HG03439 (cell line): ENCODE results near the gene CD93.

ENCODE experiments used
- ATAC-seq: cut with Tn5 transposase; IDR thresholded peaks from one replicate; pipeline ENCODE4 v1.9.1; 2021; ENCODE audit warnings: mild to moderate bottlenecking, moderate library complexity; ENCODE audit not compliant: unreplicated experiment

CD93 gene

DNA sequence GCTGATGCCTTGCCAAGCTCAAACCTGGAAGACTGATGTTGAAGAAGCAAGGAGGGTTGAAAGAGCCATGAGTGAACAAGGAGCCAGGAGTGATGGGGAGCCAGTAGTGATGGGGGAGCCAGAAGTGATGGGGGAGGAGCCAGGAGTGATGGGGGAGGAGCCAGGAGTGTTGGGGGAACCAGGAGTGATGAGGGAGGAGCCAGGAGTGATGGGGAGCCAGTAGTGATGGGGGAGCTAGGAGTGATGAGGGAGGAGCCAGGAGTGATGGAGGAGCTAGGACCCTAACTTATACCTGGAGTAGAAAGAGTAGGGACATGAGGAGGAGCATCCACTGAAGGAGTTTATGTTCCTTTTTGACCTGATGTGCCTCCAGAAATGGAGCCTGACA is 14.6 kb upstream of the CD93 start:
- no peak for ATAC-seq

DNA sequence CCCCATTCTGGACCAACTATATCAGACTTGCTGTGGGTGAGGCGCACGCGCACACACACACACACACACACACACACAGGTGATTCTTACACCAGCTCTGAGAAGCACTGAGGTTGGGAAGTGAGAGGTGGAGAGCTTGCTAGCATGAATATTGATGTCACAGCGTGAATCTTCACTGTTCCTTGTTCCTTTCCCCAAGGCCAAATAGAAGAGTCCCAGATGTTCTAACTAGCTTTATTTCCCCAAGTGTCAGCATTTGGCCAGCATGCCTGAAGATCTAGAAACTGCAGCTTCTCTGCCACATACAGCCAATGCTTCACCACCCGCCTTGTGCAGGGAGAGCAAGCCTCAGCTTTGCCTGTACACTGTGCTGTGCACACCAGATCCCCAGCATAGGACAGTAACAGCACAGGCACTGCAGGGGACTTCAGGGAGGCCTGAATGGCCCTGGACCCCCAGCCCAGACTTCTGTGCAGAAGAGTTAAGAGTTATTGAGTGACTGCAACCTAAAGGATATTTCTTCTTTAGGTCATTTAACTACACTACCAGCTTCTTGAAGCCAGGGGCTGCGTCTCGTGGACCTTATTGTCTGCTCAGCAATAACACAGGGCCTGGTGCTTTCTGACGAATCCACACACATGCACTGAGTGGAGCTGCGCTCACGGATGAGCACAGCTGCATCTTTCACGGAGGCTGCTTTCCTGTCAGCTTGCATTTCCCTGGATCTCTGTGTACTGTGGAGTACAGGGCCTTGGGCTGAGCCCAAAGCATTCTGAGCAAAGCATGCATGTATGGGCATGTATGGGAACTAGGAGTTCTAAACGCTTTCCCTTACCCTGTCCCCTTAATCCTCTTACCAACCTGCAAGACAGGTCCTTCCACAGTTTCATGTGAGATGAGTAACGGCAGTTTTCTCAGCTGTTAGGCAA is 13.9 kb upstream of the CD93 start:
- ATAC-seq = no peak

DNA sequence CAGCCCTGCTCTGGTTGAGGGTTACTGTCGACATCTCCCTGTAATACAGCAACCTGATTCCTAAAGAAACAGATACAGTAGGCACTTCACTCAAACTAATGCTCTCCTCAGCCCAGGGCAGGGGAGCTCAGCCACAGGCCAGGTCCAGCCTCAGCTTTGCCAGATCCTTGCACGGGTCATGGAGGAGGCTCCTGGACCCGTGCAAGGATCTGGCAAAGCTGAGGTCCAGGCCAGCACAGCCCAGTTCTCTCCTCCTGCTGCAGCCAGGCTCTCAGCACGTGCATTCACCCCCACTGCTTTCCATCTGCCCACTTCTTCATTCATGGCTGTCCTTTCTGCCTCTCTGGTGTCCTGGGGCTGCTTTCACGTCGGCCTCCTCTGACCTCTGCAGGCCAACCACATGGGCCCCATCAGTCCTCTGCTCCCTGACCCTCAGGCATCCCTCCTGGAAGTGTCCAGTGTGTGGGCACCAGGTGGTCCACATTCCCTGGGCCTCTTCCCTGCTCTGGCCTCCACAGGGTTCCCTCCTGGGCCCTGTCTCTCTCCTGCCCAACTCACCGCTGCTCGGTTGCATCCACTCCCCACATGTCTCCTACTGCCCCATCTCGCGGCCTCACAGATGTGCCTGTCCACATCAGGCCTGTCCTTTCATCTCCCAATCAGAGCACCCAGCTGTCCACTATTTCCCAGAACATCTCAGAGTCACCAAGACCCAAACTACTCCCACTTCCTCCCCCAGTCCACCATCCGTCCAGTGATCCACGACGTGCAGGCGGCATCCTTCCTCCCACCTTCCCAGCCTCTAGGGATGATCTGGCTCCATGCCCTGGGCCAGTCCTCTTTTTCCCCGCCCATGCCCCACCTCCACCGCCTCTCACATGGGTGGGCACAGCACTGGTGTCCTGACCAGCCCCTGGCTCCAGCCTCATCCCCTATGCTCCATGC is 11.8 kb upstream of the CD93 start:
- no peak for ATAC-seq

DNA sequence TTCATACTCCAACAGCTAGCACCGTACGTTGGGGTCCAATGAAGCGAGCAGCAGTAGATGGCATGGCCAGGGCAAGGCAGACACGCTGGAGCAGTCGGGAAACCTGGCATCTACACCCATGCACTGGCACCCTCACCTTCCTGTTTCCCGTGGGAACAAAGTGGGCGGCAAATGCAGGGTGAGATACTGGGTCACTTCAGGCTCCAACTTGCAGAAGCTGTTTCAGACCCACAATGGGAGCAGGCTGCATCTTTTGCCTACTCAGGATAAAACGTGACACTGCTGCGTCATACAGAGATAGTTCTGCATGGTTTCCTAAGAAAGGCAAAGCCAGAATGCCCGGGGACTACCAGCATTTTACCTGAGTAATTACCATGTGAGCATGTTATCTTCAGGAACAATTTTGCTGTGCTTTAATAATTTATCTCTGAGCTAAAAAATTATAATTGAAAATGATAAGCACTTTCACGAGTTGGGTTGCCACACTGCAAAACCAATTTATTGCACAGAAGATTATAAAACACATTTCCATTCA is 10.9 kb upstream of the CD93 start:
- ATAC-seq = no peak

DNA sequence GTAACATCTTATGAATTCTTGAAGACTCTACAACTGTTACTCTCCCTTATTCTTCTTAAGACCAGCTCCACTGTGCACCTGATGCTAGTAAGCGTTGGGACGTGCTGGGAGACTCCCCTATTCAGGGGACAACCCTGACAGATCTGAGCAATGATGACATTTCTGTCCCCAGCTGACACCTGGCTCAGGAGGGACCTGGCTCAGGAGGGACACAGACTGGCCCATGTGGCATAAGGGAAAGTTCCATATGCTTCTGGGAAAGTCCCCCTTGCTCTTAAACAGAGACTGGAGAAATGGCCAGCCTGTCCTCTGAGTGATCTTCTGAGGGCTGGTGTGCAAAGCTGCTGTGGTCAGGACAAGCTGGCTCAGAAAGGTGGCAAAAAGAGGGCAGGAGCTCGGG is 10.0 kb upstream of the CD93 start:
- no peak for ATAC-seq

DNA sequence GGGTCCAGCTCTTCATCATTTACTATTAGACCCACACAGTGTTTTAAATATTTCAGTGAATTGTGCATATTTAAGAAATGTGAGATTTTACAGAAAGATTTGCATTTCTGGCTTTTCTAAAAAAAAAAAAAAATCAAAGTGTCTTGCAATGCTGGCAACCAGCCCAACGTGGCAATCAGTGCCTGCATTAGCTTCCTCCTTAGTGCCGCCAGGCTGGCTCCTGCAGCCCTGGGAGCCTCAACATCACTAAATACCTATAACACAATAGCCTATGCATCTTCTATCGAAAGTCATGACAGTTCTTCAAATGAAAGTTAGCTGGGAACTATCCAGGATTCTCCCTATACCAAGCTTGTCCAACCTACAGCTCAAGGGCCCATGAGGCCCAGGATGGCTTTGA is 9.4 kb upstream of the CD93 start:
- ATAC-seq = no peak

DNA sequence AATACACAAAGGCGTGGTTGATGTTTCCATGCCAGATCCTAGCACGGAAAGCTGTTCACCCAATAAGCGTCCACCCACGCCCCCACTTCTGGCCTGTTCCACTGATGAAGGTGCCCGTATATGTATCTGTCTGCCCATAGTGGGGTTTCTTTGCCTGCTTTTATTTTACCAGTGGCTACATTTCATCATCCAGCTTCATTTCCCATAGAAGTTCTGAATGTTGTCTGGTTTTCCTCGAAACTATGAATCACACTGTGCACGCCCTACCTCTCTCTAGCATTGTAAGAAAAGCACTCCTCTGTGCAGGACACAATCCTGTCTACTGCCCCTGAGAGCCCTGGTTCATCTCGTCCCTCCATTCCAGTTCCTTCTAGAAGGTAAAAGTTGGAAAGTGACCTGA is 8.8 kb upstream of the CD93 start:
- ATAC-seq = no peak

DNA sequence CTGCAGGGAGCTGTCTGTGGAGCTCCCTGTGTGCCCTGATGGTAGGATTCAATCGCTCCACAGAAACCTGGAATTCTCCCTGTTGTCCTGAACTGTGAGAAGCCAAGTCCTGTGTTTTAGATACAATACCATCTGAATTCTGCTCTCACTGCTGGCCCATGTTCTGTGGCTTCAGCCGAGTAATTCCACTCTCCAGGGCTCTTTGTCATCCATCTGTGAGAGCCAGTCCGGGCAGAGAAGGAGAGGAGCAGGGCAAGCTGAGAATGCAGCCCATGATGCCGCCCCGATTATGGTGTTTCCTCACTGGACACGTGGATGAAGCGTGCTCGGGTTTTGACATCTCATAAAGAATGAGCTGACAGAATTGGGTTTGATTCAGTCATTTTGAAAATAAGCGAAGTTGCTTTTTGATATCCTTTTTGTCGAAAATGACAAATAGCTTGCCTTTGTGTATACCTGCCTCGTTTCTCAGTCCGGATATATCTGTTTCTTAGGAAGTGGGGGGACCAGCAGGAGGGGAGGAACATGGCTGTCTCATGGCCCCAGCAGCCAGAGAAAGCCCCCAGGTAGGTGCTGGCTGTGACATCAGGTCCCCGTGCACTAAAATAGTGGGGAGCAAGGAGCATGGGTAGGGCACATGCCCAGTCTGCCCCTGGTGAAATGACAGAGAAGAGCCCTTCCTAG is 8.2 kb upstream of the CD93 start:
- ATAC-seq = no peak

DNA sequence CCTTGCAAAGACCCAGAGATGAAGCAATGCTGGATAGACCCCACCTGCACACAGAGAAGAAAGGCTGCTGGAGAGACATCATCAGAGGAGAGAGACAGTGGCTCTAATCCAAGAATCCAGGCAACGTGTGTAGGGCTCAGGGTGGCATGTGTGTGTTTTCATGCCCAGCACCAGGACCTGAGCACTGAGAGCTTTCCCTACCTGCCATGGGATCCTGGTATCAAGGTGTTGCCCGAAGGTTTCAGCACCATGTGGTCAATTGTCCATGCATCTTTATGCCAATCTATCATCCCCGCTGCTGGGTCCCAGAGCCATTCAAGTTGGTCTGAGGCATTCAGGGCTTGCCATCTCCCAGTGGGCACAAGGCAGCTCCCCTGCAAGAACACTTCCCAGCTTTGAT is 7.5 kb upstream of the CD93 start:
- ATAC-seq = no peak

DNA sequence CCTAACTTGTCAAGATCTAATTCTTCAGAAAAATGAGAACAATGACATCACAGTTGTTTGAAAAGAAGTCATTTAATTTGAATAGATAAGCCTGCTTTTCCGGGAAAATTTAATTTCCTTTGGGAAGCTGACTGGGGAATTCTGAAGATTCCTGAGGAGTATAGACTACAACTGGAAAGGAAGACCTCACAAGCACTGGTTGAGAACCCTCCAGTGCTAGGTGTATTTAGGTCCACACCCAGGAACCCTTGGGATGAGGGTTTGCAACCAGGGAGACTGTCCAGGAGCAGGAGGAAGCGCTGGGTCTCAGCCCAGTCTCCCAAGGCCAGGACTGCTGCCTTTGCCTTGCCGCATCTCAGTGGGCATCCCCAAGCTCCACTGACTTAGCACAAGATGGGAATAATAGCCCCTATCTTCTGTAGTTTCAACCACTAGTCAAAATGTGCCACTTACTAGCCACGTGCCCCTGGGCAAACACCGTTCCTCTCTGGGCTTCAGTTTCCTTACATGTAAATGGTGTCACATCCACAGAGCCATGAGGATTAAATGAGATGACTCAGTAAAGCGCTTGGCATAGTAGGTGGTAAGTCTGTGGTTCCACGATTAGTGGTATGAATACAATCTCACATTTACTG is 6.9 kb upstream of the CD93 start:
- ATAC-seq = no peak

DNA sequence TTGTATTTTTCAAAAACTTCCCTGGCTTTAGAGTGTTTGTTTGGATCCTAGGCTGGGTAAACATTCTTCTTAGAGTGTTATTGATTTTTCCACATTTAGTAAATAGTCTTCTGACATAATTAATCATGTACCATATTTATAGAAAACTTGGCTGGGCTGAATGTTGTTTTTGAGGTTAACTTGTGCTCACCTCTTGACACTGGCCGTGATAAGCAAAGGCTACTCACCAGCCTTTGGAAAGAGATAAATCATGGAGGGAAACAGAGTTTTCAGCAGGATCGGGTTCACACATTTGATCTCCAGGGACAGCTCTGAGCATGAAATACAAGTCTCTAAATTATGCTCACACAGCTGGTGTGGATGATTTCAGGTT is 6.2 kb upstream of the CD93 start:
- ATAC-seq = no peak

DNA sequence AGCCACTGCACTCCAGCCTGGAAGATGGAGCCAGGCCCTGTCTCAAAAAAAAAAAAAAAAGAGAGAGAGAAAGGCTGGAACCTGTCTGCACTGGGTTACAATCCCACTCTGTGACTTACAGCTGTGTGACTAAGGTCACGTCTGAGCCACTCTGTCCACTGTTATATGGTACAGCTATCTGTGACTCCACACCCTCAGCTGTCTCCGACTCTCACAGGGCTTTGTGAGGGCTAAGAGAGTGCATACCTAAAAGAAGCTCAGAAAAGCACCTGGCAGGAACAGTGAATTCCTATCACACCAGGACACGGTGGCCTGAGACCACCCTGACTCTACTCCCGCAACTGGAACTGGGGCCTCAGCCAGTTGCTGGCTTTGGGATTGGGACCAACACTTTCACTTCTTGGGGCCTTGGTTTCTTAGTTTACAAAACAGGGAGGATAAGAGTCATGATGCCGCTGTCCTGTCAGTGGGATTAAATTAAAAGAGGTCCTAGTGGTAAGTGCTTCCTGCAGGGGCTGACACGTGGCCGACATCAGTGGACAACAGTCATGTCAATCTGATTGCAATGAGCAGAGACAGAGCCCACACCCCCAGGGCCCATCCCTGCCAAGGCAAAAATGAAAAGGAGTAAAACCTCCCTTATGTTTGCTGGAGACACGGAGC is 5.7 kb upstream of the CD93 start:
- no peak for ATAC-seq

DNA sequence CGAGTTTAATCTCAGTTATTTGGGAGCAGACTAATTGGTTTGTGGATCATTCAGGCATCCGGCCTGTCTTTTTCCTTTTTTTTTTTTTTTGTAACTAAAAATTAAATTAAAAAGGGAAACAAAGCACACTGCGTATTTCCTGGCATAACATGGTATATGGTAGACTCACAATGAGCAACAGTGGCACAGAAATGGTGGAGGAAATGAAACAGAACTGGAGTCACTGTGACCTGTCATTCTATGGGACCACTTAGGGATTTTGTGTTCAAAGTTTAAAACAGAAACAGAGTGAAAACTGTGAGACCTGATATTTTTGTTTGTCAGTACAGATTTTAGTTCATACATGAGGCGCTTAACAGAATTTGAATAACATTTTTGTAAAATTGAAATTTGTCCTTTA is 4.8 kb upstream of the CD93 start:
- no peak for ATAC-seq

DNA sequence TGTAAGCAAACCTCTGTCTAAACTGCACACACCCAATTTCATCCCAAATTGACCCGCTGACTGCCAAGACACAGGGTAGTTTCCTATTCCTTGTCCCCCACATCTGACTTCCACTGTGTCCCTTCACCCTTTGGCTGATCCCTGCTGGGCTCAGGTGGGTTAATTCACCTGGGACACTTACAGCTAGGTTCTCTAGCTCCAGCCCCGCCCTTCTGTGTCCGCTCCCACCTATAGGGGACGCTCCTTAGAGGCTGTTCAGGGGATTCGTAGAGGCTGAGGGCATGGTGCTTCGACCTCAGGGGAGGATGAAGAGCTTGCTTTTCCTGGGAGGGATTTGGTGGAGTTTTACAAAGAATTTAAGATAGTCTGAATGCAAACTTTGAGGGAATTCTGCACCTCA is 4.0 kb upstream of the CD93 start:
- ATAC-seq = no peak

DNA sequence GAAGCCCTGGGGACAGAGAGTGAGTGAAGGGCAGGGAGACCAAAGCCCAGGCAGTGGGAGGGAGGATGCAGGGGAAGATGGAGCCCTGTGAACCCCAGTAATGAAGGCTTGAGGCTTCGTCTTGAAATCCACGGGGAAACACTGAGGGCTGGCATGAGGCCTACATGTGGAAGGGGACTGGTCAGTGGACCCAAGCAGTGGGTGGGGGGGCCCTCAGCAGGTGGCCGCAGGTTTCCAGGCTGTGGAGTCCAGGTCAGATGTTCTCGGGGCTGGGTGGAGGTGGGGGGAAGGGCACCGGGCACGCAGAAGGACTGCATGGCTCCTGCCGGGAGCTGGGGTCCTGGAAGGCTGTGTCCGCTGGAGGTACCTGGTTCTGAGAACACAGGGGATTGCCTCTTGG is 2.7 kb upstream of the CD93 start:
- no peak for ATAC-seq

DNA sequence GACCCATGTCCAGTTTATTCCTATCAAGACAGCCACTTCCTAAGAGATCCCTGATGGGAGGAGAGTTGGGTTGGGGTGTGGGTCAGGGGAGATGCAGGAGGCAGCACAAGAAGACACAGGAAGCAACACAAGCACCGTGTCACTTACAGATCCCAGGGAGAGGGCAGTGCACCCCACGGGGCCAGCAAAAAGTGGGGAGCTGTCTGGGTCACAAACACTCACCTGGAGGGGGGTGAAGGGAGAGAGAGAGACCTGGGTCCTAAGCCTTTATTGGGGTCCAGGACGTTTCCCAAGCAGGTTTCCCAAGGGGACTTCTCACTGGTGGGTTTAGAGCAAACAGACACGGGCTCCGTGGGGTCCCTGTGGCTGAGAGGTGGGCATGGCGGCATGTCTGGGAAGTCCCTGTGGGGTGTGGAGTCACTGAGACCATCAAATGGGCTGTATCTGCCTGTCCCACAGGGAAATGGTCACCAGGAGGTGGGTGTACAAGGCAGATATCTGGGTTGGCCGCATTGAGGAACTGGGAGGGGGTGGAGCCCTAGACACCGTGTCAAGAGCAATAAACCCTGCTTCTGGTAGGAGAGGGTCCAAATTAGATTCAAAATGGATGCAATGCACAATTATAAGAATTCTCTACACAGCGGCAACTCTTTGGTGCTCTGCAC is 1.6 kb upstream of the CD93 start:
- ATAC-seq = no peak

DNA sequence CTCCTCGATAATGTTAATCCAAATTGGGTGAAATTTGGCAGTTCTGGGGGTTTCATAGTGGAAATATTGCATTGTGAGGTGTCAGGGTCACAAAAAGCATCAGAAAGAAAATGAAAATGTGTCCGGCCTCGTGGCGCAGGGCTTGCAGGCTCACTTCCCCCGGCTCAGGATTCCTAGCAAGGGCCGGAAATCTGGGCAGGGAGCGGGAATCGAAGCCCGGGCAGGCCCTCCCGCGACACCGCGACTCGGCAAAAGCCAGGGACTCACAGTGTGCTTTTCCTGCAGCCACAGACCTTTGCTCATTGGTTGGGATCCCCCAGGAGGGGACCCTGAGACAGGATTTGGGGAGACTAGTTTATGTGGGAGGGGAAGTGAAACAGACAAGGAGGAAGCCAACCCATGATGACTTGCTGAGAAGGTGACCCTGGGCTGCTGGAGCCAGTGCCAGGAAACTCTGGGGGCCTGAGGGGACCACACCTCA is 847 bp upstream of the CD93 start:
- ATAC-seq = no peak

DNA sequence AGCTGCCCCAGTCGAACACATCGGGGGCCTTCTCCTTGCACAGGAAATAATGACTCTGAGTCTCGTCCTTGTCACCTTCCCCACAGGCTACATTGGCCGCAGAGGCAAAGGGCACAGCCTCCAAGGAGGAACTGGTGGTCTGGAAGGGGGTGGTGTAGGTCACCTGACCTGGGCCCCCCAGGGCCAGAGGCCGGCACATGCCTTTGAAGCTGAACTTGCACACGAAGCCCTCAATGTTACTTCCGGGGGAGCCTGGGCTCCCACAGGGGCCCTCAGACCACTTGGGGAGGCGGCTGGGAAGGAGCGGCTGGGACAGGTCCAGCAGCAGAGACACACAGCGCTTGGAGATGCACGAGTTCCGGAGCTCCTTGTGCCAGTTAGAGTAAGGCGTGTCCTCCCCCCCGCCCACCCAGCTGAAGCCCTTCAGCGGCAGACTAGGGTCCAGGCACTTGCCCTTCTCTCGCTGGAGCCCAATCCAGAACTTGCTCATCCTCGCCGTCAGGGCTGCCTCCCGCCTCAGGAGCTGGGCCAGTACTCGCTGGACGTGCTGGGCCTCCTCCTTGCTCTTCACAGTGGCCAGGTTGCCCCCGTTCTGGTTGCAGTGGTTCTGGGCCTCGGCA is 578 bp downstream of the CD93 start:
- no peak for ATAC-seq

DNA sequence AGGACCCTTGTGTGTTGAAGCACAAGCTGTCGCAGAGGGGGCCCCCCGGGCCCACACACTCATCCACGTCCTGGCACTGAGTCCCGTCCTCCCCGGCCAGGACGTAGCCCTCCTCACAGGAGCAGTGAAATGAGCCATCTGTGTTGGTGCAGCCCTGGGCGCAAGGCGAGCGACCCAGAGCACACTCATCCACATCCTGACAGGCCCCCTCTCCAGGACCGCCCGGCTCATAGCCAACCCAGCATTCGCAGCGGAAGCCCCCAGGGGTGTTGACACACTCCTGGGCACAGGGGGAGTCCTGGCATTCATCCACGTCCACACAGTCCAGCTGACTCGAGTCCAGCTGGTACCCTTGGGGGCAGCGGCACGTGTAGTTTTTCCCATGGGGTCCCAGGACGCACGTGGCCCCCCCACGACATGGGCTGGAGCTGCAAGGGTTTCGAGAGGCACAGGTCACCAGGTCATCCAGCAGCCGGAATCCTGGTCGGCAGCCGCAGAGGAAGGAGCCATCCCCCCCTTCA is 1.2 kb downstream of the CD93 start:
- no peak for ATAC-seq
